Heart left ventricle (tissue), 16 donors: Measurements from ENCODE around the gene TRIOBP. TPM values are rescaled to one million over a fixed set of nuclear protein-coding genes. Genes with fewer than 3 reads are reported as not detected.

Experiments
- ATAC-seq, 4 donors: fragments of 200-7000 bp; cut with Tn5 transposase; one replicate each; pipeline ENCODE4 v1.9.1; 2020 to 2022; ENCODE audit warnings: moderate library complexity in 4 of 4, mild to moderate bottlenecking in 3 of 4, moderate number of reproducible peaks in 1 of 4
- DNase-seq, 5 donors: peaks; one replicate each; pipeline ENCODE4 v3.0.0-alpha.2; 2020
- H3K27ac ChIP-seq, 12 donors: fragments of 200-600 bp; sonication (generic) in 4 of 12; one replicate each; pipeline versions ENCODE4 v1.5.0 to v1.8.0; 2016 to 2022; ENCODE audit warnings: mild to moderate bottlenecking in 2 of 12
- H3K27me3 ChIP-seq, 9 donors: fragments of 200-600 bp; sonication (generic) in 2 of 9; one replicate each; pipeline versions ENCODE4 v1.5.1 to v1.8.0; 2016 to 2022; ENCODE audit warnings: mild to moderate bottlenecking in 3 of 9
- H3K36me3 ChIP-seq, 9 donors: fragments of 200-600 bp; sonication (generic) in 2 of 9; one replicate each; pipeline versions ENCODE4 v1.5.0 to v1.8.0; 2018 to 2022; ENCODE audit warnings: mild to moderate bottlenecking in 2 of 9
- H3K4me1 ChIP-seq, 12 donors: fragments of 200-600 bp; sonication (generic) in 4 of 12; one replicate each; pipeline versions ENCODE4 v1.5.0 to v1.8.0; 2016 to 2022; ENCODE audit warnings: mild to moderate bottlenecking in 3 of 12
- H3K4me3 ChIP-seq, 12 donors: fragments of 200-600 bp; sonication (generic) in 4 of 12; one replicate each; pipeline versions ENCODE4 v1.5.0 to v1.8.0; 2017 to 2022; ENCODE audit warnings: mild to moderate bottlenecking in 9 of 12, moderate library complexity in 4 of 12
- H3K9me3 ChIP-seq, 12 donors: fragments of 200-600 bp; sonication (generic) in 4 of 12; one replicate each; pipeline versions ENCODE4 v1.5.0 to v1.8.0; 2016 to 2022; ENCODE audit warnings: mild to moderate bottlenecking in 1 of 12
- POLR2A ChIP-seq, 2 donors: fragments of 450-650 bp; IDR thresholded peaks; one replicate each; pipeline ENCODE4 v1.6.1; 2017; ENCODE audit warnings: antibody characterized with exemption in 2 of 2, mild to moderate bottlenecking in 2 of 2, moderate library complexity in 2 of 2
- WGBS, 4 donors: extraction: QIAGEN DNeasy Blood & Tissue Kit in 2 of 4; methylation state at CpG; one replicate each; pipeline versions ENCODE4 v1.1.5 to v1.1.7; 2013 to 2018; 5-methylcytosine and 5-hydroxymethylcytosine counted together
- intact Hi-C, 10 donors: fragments of 100-400 bp; cut with DNase I; formaldehyde crosslinking; loops; one replicate each; pipeline versions ENCODE4 v1.11.1 to v1.14.2; 2022
- polyA plus RNA-seq, 2 donors: library from polyadenylated mRNA; stranded (reverse); fragments of 200-250 nt; gene quantifications; one replicate each; pipeline ENCODE4 v1.2.3, GENCODE V29; 2013
- total RNA-seq, 9 donors: library from RNA; depleted of rRNA in 2 of 9; stranded (reverse); fragments of >200 nt in 2 of 9; fragmentation: NEBNext Ultra II Directional in 3 of 9; extraction: Animal tissue kit (Norgen Biotek cat#: 25700) in 3 of 9; gene quantifications; one replicate each; pipeline versions ENCODE4 v1.1.0 to v1.2.4, GENCODE V29; 2016 to 2023
- TF ChIP-seq, protein P1 (sequence below), 12 donors: fragments of 200-600 bp; sonication (generic) in 4 of 12; IDR thresholded peaks; one replicate each; pipeline versions ENCODE4 v1.5.0 to v1.8.0; 2018 to 2022; ENCODE audit warnings: antibody characterized with exemption in 12 of 12, mild to moderate bottlenecking in 5 of 12
- donor health status: ischemic (EF 13 %, LVEDD 7.1; RV severe dilation, severe dysfunction).
- donor health status: healthy with polysubstance abuse.
- donor health status: DM: no; HTN: yes; CAD: no.
- donor health status: DM: no; HTN: no; CAD: no.
- donor health status: ischemic (EF 25% LVEDD 6.9; RV normal size, moderate dysfunction).
- donor health status: ischemic (EF 25% LVEDD 5.7; RV mildly dilated, moderate dysfunction).
- donor health status: healthy.
- donor health status: DM: yes; HTN: yes; CAD: no.
- donor health status: ischemic (EF 35%, LVEDD 5.7; RV mildly dilated, moderate dysfunction).
- donor health status: nonischemic (EF 11% LVEDD 7.7; RV severe dilation, severe dysfunction).
- donor health status: DM: yes; HTN: yes; CAD: no.
- donor health status: PGD.
- donor health status: ischemic (EF 29% LVEDD 5.4; RV normal size, mild dysfunction).
- donor health status: nonischemic (EF 23%, LVEDD 6.1; RV moderate dilation, normal function).

The TRIOBP gene
- total and polyA plus RNA-seq, 11 donors: 54.9 to 147 (median 94.7) TPM

GRCh38 chr22:37749831-37750595 is 53.2 kb downstream of the TRIOBP start:
- WGBS, 4 donors: 35 to 51% (median 47%) methylated on average over 13 to 16 of the region's 16 CpGs
- H3K9me3 ChIP-seq: no peaks in the 10 kb centered on the region
- peaks cover 0 to 26% (median 11%) of the 10 kb centered on the region in 9 donors for H3K36me3 ChIP-seq
- H3K4me3 ChIP-seq: peak overlapping the region in 1 of 12 donors; percentile 18
- DNase-seq (peak in 4 of 5 donors; percentile 56 to 78 (median 65)), ATAC-seq (peak; percentile 12 to 45 (median 20))
- no peak for TF ChIP-seq POLR2A (IDR thresholded peaks at IDR 0.05)
- TF ChIP-seq, protein P1, sequence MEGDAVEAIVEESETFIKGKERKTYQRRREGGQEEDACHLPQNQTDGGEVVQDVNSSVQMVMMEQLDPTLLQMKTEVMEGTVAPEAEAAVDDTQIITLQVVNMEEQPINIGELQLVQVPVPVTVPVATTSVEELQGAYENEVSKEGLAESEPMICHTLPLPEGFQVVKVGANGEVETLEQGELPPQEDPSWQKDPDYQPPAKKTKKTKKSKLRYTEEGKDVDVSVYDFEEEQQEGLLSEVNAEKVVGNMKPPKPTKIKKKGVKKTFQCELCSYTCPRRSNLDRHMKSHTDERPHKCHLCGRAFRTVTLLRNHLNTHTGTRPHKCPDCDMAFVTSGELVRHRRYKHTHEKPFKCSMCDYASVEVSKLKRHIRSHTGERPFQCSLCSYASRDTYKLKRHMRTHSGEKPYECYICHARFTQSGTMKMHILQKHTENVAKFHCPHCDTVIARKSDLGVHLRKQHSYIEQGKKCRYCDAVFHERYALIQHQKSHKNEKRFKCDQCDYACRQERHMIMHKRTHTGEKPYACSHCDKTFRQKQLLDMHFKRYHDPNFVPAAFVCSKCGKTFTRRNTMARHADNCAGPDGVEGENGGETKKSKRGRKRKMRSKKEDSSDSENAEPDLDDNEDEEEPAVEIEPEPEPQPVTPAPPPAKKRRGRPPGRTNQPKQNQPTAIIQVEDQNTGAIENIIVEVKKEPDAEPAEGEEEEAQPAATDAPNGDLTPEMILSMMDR (IDR thresholded peaks at IDR 0.05): no peak
- intact Hi-C loops: loop anchor here in 6 of 10 donors (2.0 to 10.0 kb wide), 7 partner anchors 52 to 73 kb away; partner anchors contain the start of genes NOL12 (in 3 of the 6), GCAT (in 1 of the 6), LGALS1 (in 1 of the 6) and TRIOBP (in 1 of the 6)
- peaks cover 32 to 91% (median 77%) of the 10 kb centered on the region in 12 donors for H3K4me1 ChIP-seq
- no peaks in the 10 kb centered on the region for H3K27me3 ChIP-seq
- H3K27ac ChIP-seq: peak overlapping the region; percentile 51 to 100 (median 98)

DNA sequence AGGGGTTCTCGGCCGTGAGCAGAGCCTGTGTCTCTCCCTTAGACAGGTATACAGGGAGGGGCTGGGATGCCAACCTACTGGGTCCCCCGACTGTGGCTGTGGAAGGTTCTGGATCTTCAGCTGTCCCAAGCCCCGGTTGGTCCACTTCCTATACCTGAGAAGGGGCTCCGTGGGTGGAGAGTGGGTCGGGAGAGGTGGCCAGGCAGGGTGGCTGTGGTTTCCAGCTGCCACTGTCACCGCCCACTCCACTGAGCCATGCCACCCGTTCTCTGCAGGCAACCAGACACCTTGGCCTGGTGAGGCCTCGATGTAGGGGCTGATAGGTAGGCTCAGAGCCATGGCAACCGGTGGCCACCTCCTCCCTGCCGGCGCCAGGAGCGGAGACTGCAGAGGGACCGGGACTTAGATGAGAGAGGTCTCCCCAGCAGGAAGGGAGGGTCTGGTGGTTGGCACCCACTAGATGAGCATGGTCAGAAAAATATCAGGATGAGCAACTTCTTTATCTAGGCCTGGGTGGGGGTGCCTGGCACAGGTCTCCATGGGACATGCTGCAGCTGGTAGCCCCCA is 53.8 kb downstream of the TRIOBP start:
- intact Hi-C loops: loop anchor here in 2 of 10 donors (5.0 to 10.0 kb wide), 3 partner anchors 52 to 73 kb away; partner anchors contain the start of genes GCAT (in 1 of the 2) and LGALS1 (in 1 of the 2)
- ATAC-seq: no peak

DNA sequence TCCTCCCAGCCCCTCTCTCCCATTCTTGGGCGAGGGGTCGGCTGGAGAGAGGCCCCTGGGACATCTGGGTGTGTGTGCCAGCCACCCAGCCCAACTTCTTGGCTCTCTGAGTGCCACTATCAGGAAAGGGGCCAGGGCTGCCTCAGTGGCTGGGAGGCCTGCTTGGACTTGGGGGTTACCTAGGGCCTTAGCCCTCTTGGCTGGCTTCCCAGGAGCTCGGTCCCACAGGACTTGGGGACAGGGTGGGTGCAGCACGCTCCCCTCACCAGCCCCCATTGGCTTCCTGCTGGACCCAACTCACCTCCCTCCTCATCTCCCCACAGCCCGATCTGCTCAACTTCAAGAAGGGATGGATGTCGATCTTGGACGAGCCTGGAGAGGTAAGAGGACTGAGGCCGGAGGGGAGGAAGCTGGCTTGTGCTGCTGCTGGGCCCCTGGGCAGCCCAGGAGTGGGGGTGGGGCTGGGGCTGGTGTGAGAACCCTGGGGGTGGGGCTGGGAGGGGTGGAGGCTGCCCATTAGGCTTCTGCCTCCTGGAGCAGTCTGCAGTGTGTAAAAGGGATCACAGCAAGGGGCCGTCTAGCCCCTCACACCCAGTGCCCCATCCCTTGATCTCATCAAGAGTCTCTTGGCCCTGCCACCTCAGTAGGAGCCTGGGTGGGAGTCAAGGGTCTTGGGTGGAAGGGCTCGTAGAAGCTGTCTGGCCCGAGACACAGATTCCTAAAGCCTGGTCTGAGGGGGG is 54.8 kb downstream of the TRIOBP start:
- Histone ChIP-seq H3K9me3 (no peaks in the 10 kb centered on the region), H3K27ac (peak overlapping the region; percentile 90 to 100 (median 98)), H3K27me3 (no peaks in the 10 kb centered on the region), H3K36me3 (peaks cover 0 to 42% (median 27%) of the 10 kb centered on the region in 9 donors), H3K4me1 (peaks cover 32 to 83% (median 74%) of the 10 kb centered on the region in 12 donors), H3K4me3 (peak overlapping the region in 7 of 12 donors; percentile 5 to 29 (median 10))
- intact Hi-C loops: loop anchor here in 3 of 10 donors (2.0 to 10.0 kb wide), 4 partner anchors 51 to 74 kb away; partner anchors contain the start of genes GCAT (in 1 of the 3) and LGALS1 (in 1 of the 3)
- ATAC-seq (no peak), DNase-seq (peak in 1 of 5 donors; percentile 32)
- TF ChIP-seq, protein P1 (IDR thresholded peaks at IDR 0.05): no peak
- no peak for TF ChIP-seq POLR2A (IDR thresholded peaks at IDR 0.05)
- WGBS, 4 donors: 30 to 49% (median 39%) methylated on average over 3 to 11 of the region's 11 CpGs

More for the DNA sequence above, 53.8 kb downstream of the TRIOBP start:
- Histone ChIP-seq H3K36me3 (peaks cover 0 to 33% (median 18%) of the 10 kb centered on the region in 9 donors), H3K4me1 (peaks cover 32 to 84% (median 74%) of the 10 kb centered on the region in 12 donors), H3K27ac (peak overlapping the region; percentile 90 to 100 (median 98)), H3K9me3 (no peaks in the 10 kb centered on the region), H3K4me3 (no peak overlapping the region), H3K27me3 (no peaks in the 10 kb centered on the region)
- TF ChIP-seq POLR2A (IDR thresholded peaks at IDR 0.05): no peak
- TF ChIP-seq, protein P1 (IDR thresholded peaks at IDR 0.05): no peak
- peak in 1 of 5 donors; percentile 40 for DNase-seq
- WGBS, 4 donors: 43 to 74% (median 59%) methylated on average over 10 to 14 of the region's 14 CpGs
